Gastrocnemius medialis (tissue), 4 donors: ENCODE data around the gene OR10D3. TPM values are rescaled to one million over a fixed set of nuclear protein-coding genes. Genes with fewer than 3 reads are reported as not detected.

Experiments
- ATAC-seq, 2 donors: fragments of 150-250 bp; one replicate each; pipeline ENCODE4 v1.9.1; 2016
- DNase-seq, 2 donors: peaks; one replicate each; pipeline ENCODE4 v3.0.0-alpha.2; 2019
- H3K27ac ChIP-seq, 4 donors: fragments of 200-600 bp; sonication (generic); 1 replicate in 1 of 4; 2 replicates in 3 of 4; pipeline ENCODE4 v1.5.1; 2016 to 2018; ENCODE audit warnings: mild to moderate bottlenecking in 2 of 4, moderate library complexity in 1 of 4
- H3K27me3 ChIP-seq, 3 donors: fragments of 200-600 bp; sonication (generic) in 2 of 3; 1 replicate in 1 of 3; 2 replicates in 2 of 3; pipeline versions ENCODE4 v1.5.1 to v1.6.0; 2016 to 2019; ENCODE audit warnings: mild to moderate bottlenecking in 1 of 3, moderate library complexity in 1 of 3
- H3K36me3 ChIP-seq, 2 donors: fragments of 200-600 bp; sonication (generic) in 1 of 2; one replicate each; pipeline ENCODE4 v1.5.1; 2017 to 2018
- H3K4me1 ChIP-seq, 2 donors: fragments of 200-600 bp; sonication (generic) in 1 of 2; one replicate each; pipeline ENCODE4 v1.5.1; 2016 to 2017; ENCODE audit warnings: mild to moderate bottlenecking in 2 of 2
- H3K4me3 ChIP-seq, 4 donors: fragments of 200-600 bp; sonication (generic) in 3 of 4; 1 replicate in 1 of 4; 2 replicates in 3 of 4; pipeline ENCODE4 v1.5.1; 2016 to 2019; ENCODE audit warnings: mild to moderate bottlenecking in 2 of 4
- H3K9me3 ChIP-seq, 3 donors: fragments of 200-600 bp; sonication (generic) in 2 of 3; 1 replicate in 1 of 3; 2 replicates in 2 of 3; pipeline ENCODE4 v1.5.1; 2016 to 2019
- CTCF ChIP-seq, 5 experiments: fragments of 450-650 bp in 3 of 5; fragments of 200-600 bp in 2 of 5; sonication (generic) in 2 of 5; IDR thresholded peaks in 4 of 5; conservative IDR thresholded peaks in 1 of 5; 1 replicate in 4 of 5; 2 replicates in 1 of 5; pipeline ENCODE4 v1.5.1; 2016 to 2019; ENCODE audit warnings: antibody characterized with exemption in 5 of 5, mild to moderate bottlenecking in 3 of 5, moderate library complexity in 3 of 5
- POLR2A ChIP-seq, 2 donors: fragments of 450-650 bp; IDR thresholded peaks; one replicate each; pipeline ENCODE4 v1.6.1; 2017; ENCODE audit warnings: antibody characterized with exemption in 2 of 2, mild to moderate bottlenecking in 2 of 2, moderate library complexity in 2 of 2
- in situ Hi-C, 4 donors: fragments of 200-750 bp; cut with MboI; loops; one replicate each; pipeline versions ENCODE4 v1.15.0 to v1.8.0; 2017; ENCODE audit warnings: low sequenced_read_pairs in 4 of 4
- intact Hi-C: fragments of 100-400 bp; cut with DNase I; formaldehyde crosslinking; loops from one replicate; pipeline ENCODE4 v1.15.1; 2023; ENCODE audit warnings: low total_unique reads
- total RNA-seq, 4 donors: library from RNA; depleted of rRNA; stranded (reverse); fragments of >200 nt; gene quantifications; one replicate each; pipeline versions ENCODE4 v1.1.0 to v1.2.3, GENCODE V29; 2016

Gene OR10D3
- total RNA-seq, 4 donors from 2014 or later: not detected

GRCh38 chr11:124194293-124195188 is 11.4 kb downstream of the OR10D3 start:
- Histone ChIP-seq H3K9me3 (no peaks in the 10 kb centered on the region), H3K27me3 (no peaks in the 10 kb centered on the region), H3K4me3 (no peak overlapping the region), H3K27ac (no peak overlapping the region), H3K4me1 (no peaks in the 10 kb centered on the region), H3K36me3 (no peaks in the 10 kb centered on the region)
- DNase-seq (no peak), ATAC-seq (no peak)
- in situ Hi-C loops: loop anchor here in 1 of 4 donors (5.0 kb wide), 1 partner anchor 122 kb away; no protein-coding TSS in a partner anchor
- TF ChIP-seq POLR2A (IDR thresholded peaks at IDR 0.05): no peak
- TF ChIP-seq CTCF (IDR thresholded peaks at IDR 0.05 in 4 of 5, conservative IDR thresholded peaks at IDR 0.05 in 1 of 5): no peak
- intact Hi-C loops: loop anchor here (5.0 kb wide), 1 partner anchor 122 kb away; no protein-coding TSS in a partner anchor

- Histone ChIP-seq H3K36me3 (no peaks in the 10 kb centered on the region), H3K4me3 (no peak overlapping the region), H3K4me1 (no peaks in the 10 kb centered on the region), H3K9me3 (no peaks in the 10 kb centered on the region), H3K27me3 (no peaks in the 10 kb centered on the region), H3K27ac (no peak overlapping the region)
- in situ Hi-C loops (loop anchor here in 1 of 4 donors (5.0 kb wide), 1 partner anchor 123 kb away; no protein-coding TSS in a partner anchor), intact Hi-C loops (no loop called here)
- ATAC-seq (peak in 1 of 2 donors; percentile 39), DNase-seq (no peak)
- no peak for TF ChIP-seq POLR2A (IDR thresholded peaks at IDR 0.05)
- TF ChIP-seq CTCF (IDR thresholded peaks at IDR 0.05 in 4 of 5, conservative IDR thresholded peaks at IDR 0.05 in 1 of 5): peak in 1 of 5 experiments; percentile 46
Measured at GRCh38 chr11:124195189-124195734, 12.1 kb downstream of the OR10D3 start.

- no peaks in the 10 kb centered on the region for H3K9me3 ChIP-seq
- ATAC-seq (no peak), DNase-seq (no peak)
- in situ Hi-C loops: loop anchor here in 1 of 4 donors (5.0 kb wide), 1 partner anchor 126 kb away; no protein-coding TSS in a partner anchor
- no peak overlapping the region for H3K4me3 ChIP-seq
- no peaks in the 10 kb centered on the region for H3K4me1 ChIP-seq
- TF ChIP-seq POLR2A (IDR thresholded peaks at IDR 0.05) (no peak), CTCF (IDR thresholded peaks at IDR 0.05 in 4 of 5, conservative IDR thresholded peaks at IDR 0.05 in 1 of 5) (no peak)
- H3K27me3 ChIP-seq: no peaks in the 10 kb centered on the region
- intact Hi-C loops: no loop called here
- H3K36me3 ChIP-seq: no peaks in the 10 kb centered on the region
- no peak overlapping the region for H3K27ac ChIP-seq
Measured at GRCh38 chr11:124197999-124198398, 14.9 kb downstream of the OR10D3 start.

- ATAC-seq: no peak
- no peaks in the 10 kb centered on the region for H3K36me3 ChIP-seq
- H3K4me3 ChIP-seq: no peak overlapping the region
- no peak for DNase-seq
- intact Hi-C loops (no loop called here), in situ Hi-C loops (loop anchor here in 1 of 4 donors (5.0 kb wide), 1 partner anchor 127 kb away; no protein-coding TSS in a partner anchor)
- H3K27me3 ChIP-seq: no peaks in the 10 kb centered on the region
- H3K27ac ChIP-seq: no peak overlapping the region
- H3K9me3 ChIP-seq: no peaks in the 10 kb centered on the region
- H3K4me1 ChIP-seq: no peaks in the 10 kb centered on the region
- TF ChIP-seq POLR2A (IDR thresholded peaks at IDR 0.05): no peak
- TF ChIP-seq CTCF (IDR thresholded peaks at IDR 0.05 in 4 of 5, conservative IDR thresholded peaks at IDR 0.05 in 1 of 5): no peak
Measured at GRCh38 chr11:124198897-124199296, 15.8 kb downstream of the OR10D3 start.
